ENCODE measurements around the gene PARVB. TPM values are rescaled to one million over a fixed set of nuclear protein-coding genes. Genes with fewer than 3 reads are reported as not detected.

Gene PARVB
- total and polyA plus RNA-seq, 2 donors (not counting 1 experiment from before 2014, with no cell fraction given), result 12.1 to 47.3 TPM

DNA sequence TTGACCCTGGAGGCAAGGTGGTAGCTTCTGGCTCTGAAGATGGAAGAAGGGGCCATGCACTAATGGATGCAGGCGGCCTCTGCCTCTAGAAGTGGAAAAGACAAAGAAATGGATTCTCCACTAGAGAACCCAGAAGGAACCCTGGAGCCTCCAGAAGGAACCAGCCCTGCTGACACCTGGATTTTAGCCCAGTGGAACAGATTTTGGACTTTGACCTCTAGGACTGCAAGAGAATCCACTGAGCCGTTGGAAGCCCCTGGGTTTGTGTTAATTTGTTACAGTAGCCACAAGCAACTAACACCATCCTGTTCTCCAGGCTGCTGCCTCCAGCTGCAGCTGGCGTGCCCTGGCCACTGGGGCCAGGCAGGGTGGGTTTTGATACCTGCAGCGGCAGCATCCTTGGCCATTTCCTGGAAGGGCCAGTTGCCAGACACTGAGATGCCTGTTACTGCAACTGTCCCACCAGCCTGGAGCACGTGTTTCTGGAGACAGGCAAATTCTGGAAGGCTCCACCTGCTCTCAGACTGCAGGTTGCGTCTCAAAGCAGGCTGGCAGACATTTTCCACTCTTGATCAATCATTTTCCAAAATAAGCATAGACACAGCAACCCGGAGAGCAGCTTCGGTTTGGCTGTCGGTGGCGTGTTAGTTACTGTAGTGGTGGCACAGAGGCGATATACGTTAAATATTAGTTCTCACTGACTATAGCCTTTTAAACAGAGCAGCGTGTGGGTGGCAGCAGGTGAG lies 79.8 kb downstream of the PARVB start:
- DNase-seq (ENCODE audit: low read depth in 2 of 2), result no peak
- H2AFZ ChIP-seq (ENCODE audit: low read length), result no peak overlapping the region
- no peak overlapping the region for H3K4me2 ChIP-seq (ENCODE audit: extremely low read depth, insufficient read depth, low read length)
- H3K36me3 ChIP-seq (ENCODE audit: control insufficient read depth, insufficient read depth, low read length), result no peaks in the 10 kb centered on the region
- H3K79me2 ChIP-seq (ENCODE audit: control insufficient read depth, insufficient read depth, low read length), result no peaks in the 10 kb centered on the region
- no peaks in the 10 kb centered on the region for H4K20me1 ChIP-seq (ENCODE audit: control insufficient read depth, extremely low read depth, insufficient read depth, low read length)
- H3K4me1 ChIP-seq (ENCODE audit: control insufficient read depth, extremely low read depth, insufficient read depth, low read length), result no peaks in the 10 kb centered on the region
- H3K9me3 ChIP-seq (ENCODE audit: control insufficient read depth, insufficient read depth, low read depth, low read length), result no peaks in the 10 kb centered on the region
- H3K27me3 ChIP-seq (ENCODE audit: control insufficient read depth, insufficient read depth, low read length), result no peaks in the 10 kb centered on the region
- TF ChIP-seq, protein P1, sequence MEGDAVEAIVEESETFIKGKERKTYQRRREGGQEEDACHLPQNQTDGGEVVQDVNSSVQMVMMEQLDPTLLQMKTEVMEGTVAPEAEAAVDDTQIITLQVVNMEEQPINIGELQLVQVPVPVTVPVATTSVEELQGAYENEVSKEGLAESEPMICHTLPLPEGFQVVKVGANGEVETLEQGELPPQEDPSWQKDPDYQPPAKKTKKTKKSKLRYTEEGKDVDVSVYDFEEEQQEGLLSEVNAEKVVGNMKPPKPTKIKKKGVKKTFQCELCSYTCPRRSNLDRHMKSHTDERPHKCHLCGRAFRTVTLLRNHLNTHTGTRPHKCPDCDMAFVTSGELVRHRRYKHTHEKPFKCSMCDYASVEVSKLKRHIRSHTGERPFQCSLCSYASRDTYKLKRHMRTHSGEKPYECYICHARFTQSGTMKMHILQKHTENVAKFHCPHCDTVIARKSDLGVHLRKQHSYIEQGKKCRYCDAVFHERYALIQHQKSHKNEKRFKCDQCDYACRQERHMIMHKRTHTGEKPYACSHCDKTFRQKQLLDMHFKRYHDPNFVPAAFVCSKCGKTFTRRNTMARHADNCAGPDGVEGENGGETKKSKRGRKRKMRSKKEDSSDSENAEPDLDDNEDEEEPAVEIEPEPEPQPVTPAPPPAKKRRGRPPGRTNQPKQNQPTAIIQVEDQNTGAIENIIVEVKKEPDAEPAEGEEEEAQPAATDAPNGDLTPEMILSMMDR (conservative IDR thresholded peaks at IDR 0.05 in 1 of 2, IDR thresholded peaks at IDR 0.05 in 1 of 2; ENCODE audit: low read depth in 1 of 2, low read length in 2 of 2), result no peak
- TF ChIP-seq EZH2 (IDR thresholded peaks at IDR 0.05; ENCODE audit: low read length, missing control alignments), result no peak
- H3K9ac ChIP-seq (ENCODE audit: insufficient read depth, low read length), result no peak overlapping the region
- H3K4me3 ChIP-seq (replicated peaks in 1 of 4; ENCODE audit: control extremely low read depth in 1 of 4, insufficient read depth in 1 of 4, low read depth in 3 of 4, low read length in 4 of 4), result no peak overlapping the region
- no peak overlapping the region for H3K27ac ChIP-seq (ENCODE audit: insufficient read depth, low read length)

DNA sequence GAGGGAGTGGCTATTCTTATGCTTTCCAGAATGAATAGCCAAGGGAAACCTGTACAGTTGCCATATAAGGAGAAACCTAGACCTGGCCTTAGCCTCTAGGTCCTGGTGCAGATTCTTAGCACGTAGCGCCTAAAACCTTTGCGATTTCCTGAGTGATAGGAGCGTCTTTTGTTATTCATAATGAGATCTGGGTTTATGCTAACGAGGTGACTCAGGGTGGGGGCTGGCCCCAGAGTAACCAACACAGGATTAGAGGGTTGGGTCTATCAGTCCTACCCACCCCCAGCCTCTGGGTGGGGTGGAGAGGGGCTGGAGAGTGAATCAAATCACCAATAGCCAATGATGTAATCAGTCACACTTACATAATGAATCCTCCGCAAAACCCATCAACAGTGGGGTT lies 83.2 kb downstream of the PARVB start:
- TF ChIP-seq, protein P1 (conservative IDR thresholded peaks at IDR 0.05 in 1 of 2, IDR thresholded peaks at IDR 0.05 in 1 of 2; ENCODE audit: low read depth in 1 of 2, low read length in 2 of 2), result no peak
- no peak for TF ChIP-seq EZH2 (IDR thresholded peaks at IDR 0.05; ENCODE audit: low read length, missing control alignments)
- Histone ChIP-seq H3K27me3 (ENCODE audit: control insufficient read depth, insufficient read depth, low read length) (no peaks in the 10 kb centered on the region), H3K4me3 (replicated peaks in 1 of 4; ENCODE audit: control extremely low read depth in 1 of 4, insufficient read depth in 1 of 4, low read depth in 3 of 4, low read length in 4 of 4) (no peak overlapping the region), H2AFZ (ENCODE audit: low read length) (no peak overlapping the region), H3K9me3 (ENCODE audit: control insufficient read depth, insufficient read depth, low read depth, low read length) (no peaks in the 10 kb centered on the region), H3K79me2 (ENCODE audit: control insufficient read depth, insufficient read depth, low read length) (no peaks in the 10 kb centered on the region), H3K9ac (ENCODE audit: insufficient read depth, low read length) (no peak overlapping the region), H3K4me2 (ENCODE audit: extremely low read depth, insufficient read depth, low read length) (no peak overlapping the region), H3K4me1 (ENCODE audit: control insufficient read depth, extremely low read depth, insufficient read depth, low read length) (no peaks in the 10 kb centered on the region), H4K20me1 (ENCODE audit: control insufficient read depth, extremely low read depth, insufficient read depth, low read length) (no peaks in the 10 kb centered on the region), H3K27ac (ENCODE audit: insufficient read depth, low read length) (no peak overlapping the region), H3K36me3 (ENCODE audit: control insufficient read depth, insufficient read depth, low read length) (no peaks in the 10 kb centered on the region)
- peak in 1 of 2 donors; percentile 59 for DNase-seq (ENCODE audit: low read depth in 2 of 2)

DNA sequence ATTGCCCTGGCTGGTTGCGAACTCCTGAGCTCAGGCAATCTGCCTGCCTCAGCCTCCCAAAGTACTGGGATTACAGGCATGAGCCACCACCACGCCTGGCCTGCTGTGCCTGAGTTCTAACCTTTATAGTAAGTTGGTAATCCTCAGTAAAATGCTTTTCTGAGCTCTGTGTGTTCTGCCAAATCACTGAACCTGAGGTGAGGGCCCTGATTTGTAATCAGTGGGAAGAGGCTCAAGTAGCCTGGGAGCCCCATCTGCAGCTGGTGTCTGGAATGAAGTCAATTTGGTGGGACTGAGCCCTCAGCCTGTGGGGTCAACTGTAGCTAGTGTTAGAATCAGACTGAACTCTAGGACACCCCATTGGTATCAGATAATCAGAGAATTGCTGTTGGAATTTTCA lies 84.0 kb downstream of the PARVB start:
- no peak overlapping the region for H3K4me2 ChIP-seq (ENCODE audit: extremely low read depth, insufficient read depth, low read length)
- no peaks in the 10 kb centered on the region for H3K79me2 ChIP-seq (ENCODE audit: control insufficient read depth, insufficient read depth, low read length)
- no peak overlapping the region for H3K9ac ChIP-seq (ENCODE audit: insufficient read depth, low read length)
- H4K20me1 ChIP-seq (ENCODE audit: control insufficient read depth, extremely low read depth, insufficient read depth, low read length), result no peaks in the 10 kb centered on the region
- no peak for DNase-seq (ENCODE audit: low read depth in 2 of 2)
- no peaks in the 10 kb centered on the region for H3K9me3 ChIP-seq (ENCODE audit: control insufficient read depth, insufficient read depth, low read depth, low read length)
- H3K27ac ChIP-seq (ENCODE audit: insufficient read depth, low read length), result no peak overlapping the region
- no peaks in the 10 kb centered on the region for H3K27me3 ChIP-seq (ENCODE audit: control insufficient read depth, insufficient read depth, low read length)
- no peaks in the 10 kb centered on the region for H3K36me3 ChIP-seq (ENCODE audit: control insufficient read depth, insufficient read depth, low read length)
- no peak overlapping the region for H2AFZ ChIP-seq (ENCODE audit: low read length)
- TF ChIP-seq, protein P1 (conservative IDR thresholded peaks at IDR 0.05 in 1 of 2, IDR thresholded peaks at IDR 0.05 in 1 of 2; ENCODE audit: low read depth in 1 of 2, low read length in 2 of 2), result no peak
- no peak for TF ChIP-seq EZH2 (IDR thresholded peaks at IDR 0.05; ENCODE audit: low read length, missing control alignments)
- no peak overlapping the region for H3K4me3 ChIP-seq (replicated peaks in 1 of 4; ENCODE audit: control extremely low read depth in 1 of 4, insufficient read depth in 1 of 4, low read depth in 3 of 4, low read length in 4 of 4)
- no peaks in the 10 kb centered on the region for H3K4me1 ChIP-seq (ENCODE audit: control insufficient read depth, extremely low read depth, insufficient read depth, low read length)
